GM12878 (cell line): ENCODE data around the gene GCK. TPM values are rescaled to one million over a fixed set of nuclear protein-coding genes. Genes with fewer than 3 reads are reported as not detected.

Experiments
- ATAC-seq: fragments of 200-7000 bp; cut with Tn5 transposase; 3 replicates; pipeline ENCODE4 v1.9.1; 2020; ENCODE audit warnings: mild to moderate bottlenecking, moderate library complexity
- BruUV-seq: library from RNA; stranded (reverse); fragments of 400-500 nt; replicated peaks from 2 replicates; lab custom pipeline; 2021; lab: Mats Ljungman, UMichigan
- CTCF ChIA-PET: fragments of 300-600 bp; sonication (Branson Sonifier 250); formaldehyde crosslinking; extraction: SDS; loops from one replicate; lab custom pipeline; 2021; ENCODE audit warnings: inconsistent platforms; lab: Yijun Ruan, JAX
- POLR2A ChIA-PET: fragments of 350-600 bp; formaldehyde crosslinking; extraction: SDS; loops from one replicate; lab custom pipeline; 2021; ENCODE audit warnings: inconsistent platforms; lab: Charles Lee
- RAD21 ChIA-PET: fragments of 300-600 bp; sonication (Branson Sonifier 250); formaldehyde crosslinking; loops from one replicate; lab custom pipeline; 2023; ENCODE audit warnings: antibody characterized with exemption; ENCODE audit not compliant: unreplicated experiment; lab: Charles Lee
- SMC1A ChIA-PET: fragments of 300-600 bp; sonication (Branson Sonifier 250); formaldehyde crosslinking; loops from one replicate; lab custom pipeline; 2023; ENCODE audit not compliant: unreplicated experiment, uncharacterized antibody; lab: Charles Lee
- DNase-seq: peaks from one replicate; pipeline ENCODE4 v3.0.0-alpha.2; 2011; ENCODE audit warnings: low read depth, low spot score
- FAIRE-seq: peaks from 3 replicates; lab custom pipeline; 2011; peaks lifted over from hg19 to GRCh38; lab: Jason Lieb, UNC
- H2AFZ ChIP-seq: 2 replicates; pipeline ENCODE4 v1.6.0; 2011; ENCODE audit warnings: low read depth, low read length, control low read depth; ENCODE audit not compliant: control insufficient read depth
- H3K27ac ChIP-seq: 2 replicates; pipeline ENCODE4 v1.5.1; 2011; ENCODE audit warnings: control low read depth; ENCODE audit not compliant: control insufficient read depth, insufficient read depth
- H3K27me3 ChIP-seq, 2 experiments: replicated peaks in 1 of 2; 2 replicates each; pipeline versions ENCODE4 v1.6.0 to v1.6.1; 2011; ENCODE audit warnings: low read length in 1 of 2; ENCODE audit not compliant: control insufficient read depth in 2 of 2, insufficient read depth in 2 of 2
- H3K36me3 ChIP-seq, 2 experiments: 2 replicates each; pipeline ENCODE4 v1.5.1; 2011; ENCODE audit warnings: low read length in 1 of 2; ENCODE audit not compliant: control insufficient read depth in 2 of 2, insufficient read depth in 2 of 2
- H3K4me1 ChIP-seq: 2 replicates; pipeline ENCODE4 v1.6.1; 2011; ENCODE audit warnings: mild to moderate bottlenecking, low read length, moderate library complexity, mixed read lengths; ENCODE audit not compliant: control insufficient read depth, insufficient read depth
- H3K4me2 ChIP-seq: 2 replicates; pipeline ENCODE4 v1.6.0; 2011; ENCODE audit warnings: control low read depth; ENCODE audit not compliant: control insufficient read depth, insufficient read depth
- H3K4me3 ChIP-seq: fragments of 200-600 bp; sonication (generic); 2 replicates; pipeline ENCODE4 v1.5.1; 2016
- H3K79me2 ChIP-seq: 2 replicates; pipeline ENCODE4 v1.6.0; 2011; ENCODE audit warnings: low read length; ENCODE audit not compliant: control insufficient read depth, insufficient read depth
- H3K9ac ChIP-seq: 2 replicates; pipeline ENCODE4 v1.8.0; 2011; ENCODE audit warnings: low read length, control low read depth, mixed read lengths; ENCODE audit not compliant: control insufficient read depth, insufficient read depth
- H3K9me3 ChIP-seq: replicated peaks from 3 replicates; pipeline ENCODE4 v1.5.1; 2011; ENCODE audit warnings: mild to moderate bottlenecking, low read length; ENCODE audit not compliant: control insufficient read depth, insufficient read depth
- H4K20me1 ChIP-seq: 2 replicates; pipeline ENCODE4 v1.6.0; 2011; ENCODE audit not compliant: control insufficient read depth, insufficient read depth
- BRCA1 ChIP-seq: IDR thresholded peaks from 2 replicates; pipeline ENCODE4 v1.6.1; 2011; ENCODE audit warnings: low read depth, low read length, improper control_type of control experiment
- FOS ChIP-seq: IDR thresholded peaks from 3 replicates; pipeline ENCODE4 v1.6.1; 2011; ENCODE audit warnings: borderline replicate concordance; ENCODE audit not compliant: insufficient read length; ENCODE audit errors: extremely low read depth
- HDAC2 ChIP-seq: fragments of 200-600 bp; sonication (generic); IDR thresholded peaks from 2 replicates; pipeline ENCODE4 v1.6.1; 2017
- PAX8 ChIP-seq: fragments of 450-650 bp; IDR thresholded peaks from 2 replicates; pipeline ENCODE4 v1.6.1; 2017; ENCODE audit warnings: mild to moderate bottlenecking, moderate library complexity
- RAD51 ChIP-seq: fragments of 450-650 bp; IDR thresholded peaks from 2 replicates; pipeline ENCODE4 v1.6.1; 2016; ENCODE audit warnings: moderate library complexity, mild to moderate bottlenecking, inconsistent platforms
- RFX5 ChIP-seq: IDR thresholded peaks from 2 replicates; pipeline ENCODE4 v1.6.1; 2011; ENCODE audit warnings: low read depth, low read length, improper control_type of control experiment
- SMAD1 ChIP-seq: fragments of 450-650 bp; IDR thresholded peaks from 2 replicates; pipeline ENCODE4 v1.6.1; 2018; ENCODE audit warnings: mild to moderate bottlenecking, low read depth; ENCODE audit not compliant: partially characterized antibody
- SMAD5 ChIP-seq: IDR thresholded peaks from 2 replicates; pipeline ENCODE4 v1.6.1; 2016; ENCODE audit warnings: antibody characterized with exemption, low read depth
- STAT1 ChIP-seq: fragments of 450-650 bp; conservative IDR thresholded peaks from 2 replicates; pipeline ENCODE4 v1.6.1; 2014; ENCODE audit warnings: antibody characterized with exemption, mild to moderate bottlenecking
- ZBED1 ChIP-seq: IDR thresholded peaks from 2 replicates; pipeline ENCODE4 v1.6.1; 2016; ENCODE audit warnings: borderline replicate concordance
- WGBS: methylation state at CpG from one replicate; pipeline ENCODE4 v1.1.6; 2016; ENCODE audit warnings: low lambda C conversion rate; ENCODE audit not compliant: insufficient replicate concordance, insufficient coverage; ENCODE audit errors: missing lambda C conversion rate; 5-methylcytosine and 5-hydroxymethylcytosine counted together
- in situ Hi-C: fragments of 300-500 bp; cut with MboI; formaldehyde crosslinking; loops from 9 replicates; pipeline ENCODE4 v1.14.3; 2018; ENCODE audit warnings: mixed read lengths
- intact Hi-C: fragments of 100-400 bp; cut with micrococcal nuclease; formaldehyde crosslinking; loops from one replicate; pipeline ENCODE4 v1.14.2; 2022; ENCODE audit not compliant: unreplicated experiment
- polyA plus RNA-seq, 11 experiments: library from polyadenylated mRNA; depleted of rRNA in 4 of 11; unstranded in 6 of 11; stranded (reverse) in 5 of 11; fragments of >200 nt; fragmentation: Nextera tagmentation in 4 of 11; fragmentation: Illumina TruSeq in 1 of 11; extraction: Ambion mirVana in 4 of 11; extraction: Trizol in 1 of 11; gene quantifications; 1 replicate in 1 of 11; 2 replicates in 10 of 11; pipeline versions ENCODE4 v1.2.1 to v1.2.3, GENCODE V29; 2011 to 2016; ENCODE audit warnings: inconsistent platforms in 2 of 11, missing spikeins in 2 of 11, low read depth in 1 of 11
- total RNA-seq, 4 experiments: library from RNA; depleted of rRNA in 3 of 4; stranded (reverse); fragments of >200 nt in 3 of 4; fragmentation: Illumina TruSeq in 1 of 4; extraction: Trizol in 1 of 4; gene quantifications; 2 replicates each; pipeline versions ENCODE4 v1.2.1 to v1.2.3, GENCODE V29; 2013 to 2021
- TF ChIP-seq, protein P1 (sequence below): fragments of 450-650 bp; conservative IDR thresholded peaks from 2 replicates; pipeline ENCODE4 v1.6.1; 2017; ENCODE audit warnings: mild to moderate bottlenecking, moderate library complexity
- TF ChIP-seq, protein P2 (sequence below): IDR thresholded peaks from 2 replicates; pipeline ENCODE4 v1.6.1; 2011; ENCODE audit warnings: borderline replicate concordance, low read depth, mild to moderate bottlenecking, moderate library complexity, low read length; ENCODE audit not compliant: insufficient read depth, poor library complexity, severe bottlenecking

GCK gene
- total and polyA plus RNA-seq, 10 of the 15 experiments (the other 5 are each of a cell fraction or from before 2014, with no cell fraction given) = 0.06 to 0.16 TPM; not detected in 8

DNA sequence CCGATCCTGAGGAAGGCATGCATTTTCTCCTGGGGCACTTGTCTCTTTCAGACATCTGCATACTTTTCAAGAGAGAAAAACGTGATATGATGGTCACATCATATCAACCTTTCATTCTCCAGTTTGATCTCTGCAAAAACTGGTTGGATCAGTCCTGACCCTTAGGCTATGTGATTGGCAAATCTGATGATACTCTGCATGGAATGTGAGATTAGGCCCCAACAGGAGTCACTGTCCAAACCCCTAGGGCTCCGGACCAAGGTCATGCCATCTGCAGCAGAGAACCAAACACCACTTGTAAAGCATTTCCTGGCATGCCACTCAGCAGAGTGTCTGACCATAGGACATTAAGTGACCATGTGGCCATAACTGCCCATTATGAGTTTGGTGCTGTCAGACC is 8.6 kb downstream of the GCK start:
- DNase-seq = no peak
- H3K27me3 ChIP-seq = peaks cover 1% of the 10 kb centered on the region in 2 experiments; a peak in 2 of 4 replicates
- CTCF ChIA-PET = no interaction called here
- H2AFZ ChIP-seq = no peak overlapping the region
- H3K4me1 ChIP-seq = no peaks in the 10 kb centered on the region
- H3K79me2 ChIP-seq = no peaks in the 10 kb centered on the region
- POLR2A ChIA-PET = no interaction called here
- no peak overlapping the region for H3K9ac ChIP-seq
- no peak overlapping the region for H3K4me2 ChIP-seq
- H3K4me3 ChIP-seq = no peak overlapping the region
- intact Hi-C loops (no loop called here), in situ Hi-C loops (no loop called here)
- 28% methylated on average over 3 of the region's 3 CpGs for WGBS
- H3K27ac ChIP-seq = no peak overlapping the region
- H4K20me1 ChIP-seq = no peaks in the 10 kb centered on the region
- no peaks in the 10 kb centered on the region; the same call in 2 of the 3 replicates for H3K9me3 ChIP-seq
- ATAC-seq = no peak
- no peak for FAIRE-seq
- H3K36me3 ChIP-seq = no peaks in the 10 kb centered on the region
- BruUV-seq = no TSS peak
- SMC1A ChIA-PET = no interaction called here
- RAD21 ChIA-PET = no interaction called here
- TF ChIP-seq, protein P1, sequence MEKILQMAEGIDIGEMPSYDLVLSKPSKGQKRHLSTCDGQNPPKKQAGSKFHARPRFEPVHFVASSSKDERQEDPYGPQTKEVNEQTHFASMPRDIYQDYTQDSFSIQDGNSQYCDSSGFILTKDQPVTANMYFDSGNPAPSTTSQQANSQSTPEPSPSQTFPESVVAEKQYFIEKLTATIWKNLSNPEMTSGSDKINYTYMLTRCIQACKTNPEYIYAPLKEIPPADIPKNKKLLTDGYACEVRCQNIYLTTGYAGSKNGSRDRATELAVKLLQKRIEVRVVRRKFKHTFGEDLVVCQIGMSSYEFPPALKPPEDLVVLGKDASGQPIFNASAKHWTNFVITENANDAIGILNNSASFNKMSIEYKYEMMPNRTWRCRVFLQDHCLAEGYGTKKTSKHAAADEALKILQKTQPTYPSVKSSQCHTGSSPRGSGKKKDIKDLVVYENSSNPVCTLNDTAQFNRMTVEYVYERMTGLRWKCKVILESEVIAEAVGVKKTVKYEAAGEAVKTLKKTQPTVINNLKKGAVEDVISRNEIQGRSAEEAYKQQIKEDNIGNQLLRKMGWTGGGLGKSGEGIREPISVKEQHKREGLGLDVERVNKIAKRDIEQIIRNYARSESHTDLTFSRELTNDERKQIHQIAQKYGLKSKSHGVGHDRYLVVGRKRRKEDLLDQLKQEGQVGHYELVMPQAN = no peak
- TF ChIP-seq ZBED1 = no peak
- TF ChIP-seq HDAC2 = no peak

DNA sequence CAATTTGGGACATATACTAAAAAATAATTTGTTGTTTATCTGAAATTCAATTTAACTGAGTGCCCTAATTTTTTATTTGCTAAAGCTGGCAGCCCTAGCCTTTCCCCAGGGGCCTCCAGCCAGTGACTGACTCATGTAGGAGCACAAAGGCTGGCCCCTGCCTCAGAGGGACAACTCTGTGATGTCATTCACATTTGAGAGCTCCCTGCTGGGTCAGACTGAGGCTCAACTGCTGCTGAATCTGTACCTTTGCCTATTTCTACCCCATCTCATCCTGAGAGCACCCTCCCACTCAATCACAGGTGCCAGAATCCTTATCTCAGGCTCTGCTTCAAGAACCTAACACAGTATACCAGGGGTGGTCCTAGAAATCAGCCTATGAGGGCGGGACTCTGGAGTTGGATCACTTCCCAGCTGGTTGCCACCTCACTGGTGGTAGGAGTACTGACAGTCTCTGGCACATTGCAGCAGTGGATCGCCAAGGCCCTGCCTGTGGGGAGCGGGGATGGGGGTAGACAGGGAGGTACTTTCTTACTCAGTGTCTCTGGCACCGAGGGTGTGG is 11.6 kb downstream of the GCK start:
- Histone ChIP-seq H2AFZ (no peak overlapping the region), H4K20me1 (no peaks in the 10 kb centered on the region), H3K4me3 (no peak overlapping the region), H3K27me3 (peaks cover 0 to 2% of the 10 kb centered on the region in 2 experiments; a peak in 2 of 4 replicates), H3K4me1 (no peaks in the 10 kb centered on the region), H3K27ac (no peak overlapping the region), H3K36me3 (no peaks in the 10 kb centered on the region), H3K4me2 (no peak overlapping the region), H3K79me2 (no peaks in the 10 kb centered on the region), H3K9me3 (no peaks in the 10 kb centered on the region; the same call in 2 of the 3 replicates), H3K9ac (no peak overlapping the region)
- no peak for DNase-seq
- no peak for FAIRE-seq
- WGBS = 22% methylated on average over 4 of the region's 4 CpGs
- in situ Hi-C loops = no loop called here
- RAD21 ChIA-PET = no interaction called here
- ATAC-seq = no peak
- intact Hi-C loops = no loop called here
- CTCF ChIA-PET = no interaction called here
- SMC1A ChIA-PET = no interaction called here
- POLR2A ChIA-PET = no interaction called here
- BruUV-seq = no TSS peak
- TF ChIP-seq PAX8 (no peak), RFX5 (no peak), SMAD1 (no peak), BRCA1 (no peak), FOS (no peak), RAD51 (no peak), SMAD5 (no peak), STAT1 (no peak)
- TF ChIP-seq, protein P1 = no peak
- TF ChIP-seq, protein P2, sequence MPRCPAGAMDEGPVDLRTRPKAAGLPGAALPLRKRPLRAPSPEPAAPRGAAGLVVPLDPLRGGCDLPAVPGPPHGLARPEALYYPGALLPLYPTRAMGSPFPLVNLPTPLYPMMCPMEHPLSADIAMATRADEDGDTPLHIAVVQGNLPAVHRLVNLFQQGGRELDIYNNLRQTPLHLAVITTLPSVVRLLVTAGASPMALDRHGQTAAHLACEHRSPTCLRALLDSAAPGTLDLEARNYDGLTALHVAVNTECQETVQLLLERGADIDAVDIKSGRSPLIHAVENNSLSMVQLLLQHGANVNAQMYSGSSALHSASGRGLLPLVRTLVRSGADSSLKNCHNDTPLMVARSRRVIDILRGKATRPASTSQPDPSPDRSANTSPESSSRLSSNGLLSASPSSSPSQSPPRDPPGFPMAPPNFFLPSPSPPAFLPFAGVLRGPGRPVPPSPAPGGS = no peak
